Daoy (cell line): ENCODE measurements around the gene WNT7A. TPM values are rescaled to one million over a fixed set of nuclear protein-coding genes. Genes with fewer than 3 reads are reported as not detected.

Source experiments
- DNase-seq: peaks from one replicate; pipeline ENCODE4 v3.0.0-alpha.2; 2015; ENCODE audit warnings: low read depth
- total RNA-seq: library from RNA; depleted of rRNA; stranded (reverse); fragments of >200 nt; shearing (Covaris generic); gene quantifications from 2 replicates; pipeline ENCODE4 v1.2.3, GENCODE V29; 2014

The WNT7A gene
- total RNA-seq, 1 experiment from 2014 or later = 0.29 TPM

GRCh38 chr3:13884851-13885703 is 5.2 kb upstream of the WNT7A start:
- peak; percentile 38 for DNase-seq

- DNase-seq = no peak
These were observed 3.8 kb upstream of the WNT7A start for GRCh38 chr3:13883681-13884080.

- no peak for DNase-seq
These were observed 3.0 kb upstream of the WNT7A start for GRCh38 chr3:13882876-13883275.

GRCh38 chr3:13881536-13882410 is 1.9 kb upstream of the WNT7A start:
- no peak for DNase-seq

GRCh38 chr3:13880811-13881156 is 913 bp upstream of the WNT7A start:
- no peak for DNase-seq

- DNase-seq = peak; percentile 17
These were observed 547 bp downstream of the WNT7A start for GRCh38 chr3:13879102-13879945.

GRCh38 chr3:13878281-13879101 is 1.4 kb downstream of the WNT7A start:
- peak; percentile 26 for DNase-seq

GRCh38 chr3:13877911-13878280 is 2.0 kb downstream of the WNT7A start:
- no peak for DNase-seq

GRCh38 chr3:13876451-13877100 is 3.3 kb downstream of the WNT7A start:
- DNase-seq = no peak

GRCh38 chr3:13874891-13875290 is 5.0 kb downstream of the WNT7A start:
- peak; percentile 14 for DNase-seq

GRCh38 chr3:13873818-13874217 is 6.1 kb downstream of the WNT7A start:
- DNase-seq = no peak

GRCh38 chr3:13872451-13872850 is 7.4 kb downstream of the WNT7A start:
- no peak for DNase-seq

- no peak for DNase-seq
These were observed 8.1 kb downstream of the WNT7A start for GRCh38 chr3:13871791-13872190.

- DNase-seq = no peak
These were observed 9.0 kb downstream of the WNT7A start for GRCh38 chr3:13870902-13871301.

GRCh38 chr3:13869761-13870343 is 10.0 kb downstream of the WNT7A start:
- DNase-seq = no peak

- DNase-seq = no peak
These were observed 10.8 kb downstream of the WNT7A start for GRCh38 chr3:13868844-13869724.

GRCh38 chr3:13867732-13868131 is 12.1 kb downstream of the WNT7A start:
- DNase-seq = peak; percentile 11

- peak; percentile 67 for DNase-seq
These were observed 13.6 kb downstream of the WNT7A start for GRCh38 chr3:13866041-13866965.
